CD4-positive, alpha-beta T cell (primary cell): ENCODE data around the gene BRD7. TPM values are rescaled to one million over a fixed set of nuclear protein-coding genes. Genes with fewer than 3 reads are reported as not detected.

Experiments
- ATAC-seq: fragments of 200-7000 bp; cut with Tn5 transposase; one replicate; pipeline ENCODE4 v1.10.0; 2022; ENCODE audit warnings: mild to moderate bottlenecking; ENCODE audit not compliant: poor library complexity
- CTCF ChIA-PET: fragments of 350-600 bp; sonication (Branson Sonifier 250); formaldehyde crosslinking; loops from one replicate; lab custom pipeline; 2021; ENCODE audit warnings: antibody characterized with exemption, inconsistent platforms; lab: Charles Lee
- POLR2A ChIA-PET: fragments of 350-600 bp; sonication (Branson Sonifier 250); formaldehyde crosslinking; loops from one replicate; lab custom pipeline; 2021; ENCODE audit warnings: antibody characterized with exemption, inconsistent platforms; lab: Charles Lee
- DNase-seq, 14 experiments: peaks; one replicate each; pipeline ENCODE4 v3.0.0-alpha.2; 2013 to 2020; ENCODE audit warnings: mixed read lengths in 2 of 14
- H3K27ac ChIP-seq, 2 donors: one replicate each; pipeline versions ENCODE4 v1.5.1 to v1.7.0; 2013; ENCODE audit warnings: low read length in 2 of 2, low read depth in 1 of 2, mild to moderate bottlenecking in 1 of 2
- H3K27me3 ChIP-seq, 2 experiments: 1 replicate in 1 of 2; 2 replicates in 1 of 2; pipeline versions ENCODE4 v1.6.1 to v1.7.0; 2013; ENCODE audit warnings: low read length in 2 of 2, control low read depth in 1 of 2, mild to moderate bottlenecking in 1 of 2, moderate library complexity in 1 of 2; ENCODE audit not compliant: insufficient read depth in 2 of 2, control insufficient read depth in 1 of 2
- H3K36me3 ChIP-seq: one replicate; pipeline ENCODE4 v1.6.1; 2013; ENCODE audit warnings: low read length, control low read depth; ENCODE audit not compliant: insufficient read depth
- H3K4me1 ChIP-seq: one replicate; pipeline ENCODE4 v1.6.1; 2013; ENCODE audit warnings: low read length, control low read depth; ENCODE audit not compliant: insufficient read depth
- H3K4me3 ChIP-seq: one replicate; pipeline ENCODE4 v1.5.1; 2013; ENCODE audit warnings: mild to moderate bottlenecking, low read length, moderate library complexity
- H3K9me3 ChIP-seq, 2 experiments: 1 replicate in 1 of 2; 2 replicates in 1 of 2; pipeline versions ENCODE4 v1.6.1 to v1.7.0; 2013; ENCODE audit warnings: low read length in 2 of 2, mild to moderate bottlenecking in 2 of 2, control low read depth in 1 of 2, moderate library complexity in 1 of 2; ENCODE audit not compliant: control insufficient read depth in 1 of 2, insufficient read depth in 1 of 2
- H3K27ac Mint-ChIP-seq: one replicate; pipeline ENCODE4 v1.8.0; 2020; ENCODE audit warnings: mixed read lengths
- H3K27me3 Mint-ChIP-seq: one replicate; pipeline ENCODE4 v1.8.0; 2021; ENCODE audit warnings: mixed read lengths
- H3K36me3 Mint-ChIP-seq: one replicate; pipeline ENCODE4 v1.8.0; 2021; ENCODE audit warnings: low read depth, mixed read lengths
- H3K4me1 Mint-ChIP-seq: one replicate; pipeline ENCODE4 v1.8.0; 2021; ENCODE audit warnings: low read depth, mixed read lengths
- H3K4me3 Mint-ChIP-seq: one replicate; pipeline ENCODE4 v1.8.0; 2020; ENCODE audit warnings: mild to moderate bottlenecking, mixed read lengths
- H3K9me3 Mint-ChIP-seq: one replicate; pipeline ENCODE4 v1.8.0; 2020; ENCODE audit warnings: mixed read lengths
- CTCF ChIP-seq: fragments of 200-600 bp; IDR thresholded peaks from one replicate; pipeline ENCODE4 v1.8.0; 2022; ENCODE audit warnings: antibody characterized with exemption, mild to moderate bottlenecking
- intact Hi-C, 2 experiments: fragments of 100-400 bp; cut with DNase I in 1 of 2; cut with micrococcal nuclease in 1 of 2; formaldehyde crosslinking; loops; one replicate each; pipeline versions ENCODE4 v1.15.1 to v1.9.0; 2023 to 2025; cut with DNase I, micrococcal nuclease
- total RNA-seq, 174 experiments: library from RNA in 2 of 174; stranded (reverse) in 2 of 174; gene quantifications; one replicate each; pipeline ENCODE4 v1.2.3 and lab custom pipeline; 2021 to 2026

The BRD7 gene
- total RNA-seq, 2 experiments from 2014 or later, result 95.4 to 103 TPM

DNA sequence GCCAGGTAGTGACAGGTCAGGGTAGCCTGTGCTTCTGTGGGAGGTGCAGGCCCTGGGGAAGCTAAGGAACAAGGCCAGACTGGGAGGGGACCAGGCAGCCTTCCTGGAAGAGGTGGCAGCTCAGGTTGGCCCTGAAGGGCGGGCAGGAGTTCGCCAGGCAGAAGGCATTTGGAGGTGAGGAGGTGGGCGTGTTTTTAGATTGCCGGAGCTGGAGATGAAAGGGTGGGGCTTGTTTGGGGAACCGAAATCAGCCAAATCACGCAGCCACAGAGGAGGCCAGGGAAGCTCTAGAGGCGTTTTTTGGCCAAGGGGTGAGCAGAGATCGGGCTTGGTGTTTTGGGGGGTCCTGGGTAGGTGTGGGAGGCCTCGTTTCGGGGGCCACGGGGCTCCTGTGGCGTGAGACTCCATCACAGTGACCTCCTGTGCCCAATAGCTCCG lies 94.9 kb downstream of the BRD7 start:
- CTCF ChIA-PET, result interaction anchor here (0.9 to 3.2 kb wide), 5 partner anchors 8 to 532 kb away, joined by 3 to 16 read pairs (median 5); partner anchors contain the start of gene ADCY7
- H3K4me1 ChIP-seq, result peaks cover 97% of the 10 kb centered on the region
- Mint-ChIP-seq H3K27ac (peak overlapping the region; percentile 100), H3K36me3 (peaks cover 55% of the 10 kb centered on the region), H3K9me3 (no peaks in the 10 kb centered on the region), H3K4me3 (peak overlapping the region; percentile 95), H3K4me1 (peaks cover 99% of the 10 kb centered on the region), H3K27me3 (no peaks in the 10 kb centered on the region)
- no peaks in the 10 kb centered on the region for H3K9me3 ChIP-seq
- peak overlapping the region; percentile 91 to 93 for H3K27ac ChIP-seq
- intact Hi-C loops, result loop anchor here (1.0 to 10.0 kb wide), 2 partner anchors 8 to 119 kb away; partner anchors contain the start of genes ADCY7 (in 1 of the 2) and TENT4B (in 1 of the 2)
- H3K36me3 ChIP-seq, result peaks cover 29% of the 10 kb centered on the region
- ATAC-seq (peak; percentile 51), DNase-seq (peak in 12 of 14 experiments; percentile 23 to 72 (median 34))
- H3K4me3 ChIP-seq, result peak overlapping the region; percentile 73
- POLR2A ChIA-PET, result interaction anchor here (0.9 to 4.3 kb wide), 23 partner anchors 8 to 508 kb away, joined by 3 to 40 read pairs (median 5); partner anchors contain the start of genes ADCY7, CNEP1R1, HEATR3 and NKD1
- H3K27me3 ChIP-seq, result no peaks in the 10 kb centered on the region
- no peak for TF ChIP-seq CTCF

- Histone ChIP-seq H3K36me3 (peaks cover 25% of the 10 kb centered on the region), H3K27ac (peak overlapping the region; percentile 91 to 93), H3K4me1 (peaks cover 98% of the 10 kb centered on the region), H3K4me3 (peak overlapping the region; percentile 73), H3K27me3 (no peaks in the 10 kb centered on the region), H3K9me3 (no peaks in the 10 kb centered on the region)
- H3K36me3 Mint-ChIP-seq, result peaks cover 58% of the 10 kb centered on the region
- ATAC-seq, result no peak
- peak overlapping the region; percentile 100 for H3K27ac Mint-ChIP-seq
- intact Hi-C loops, result loop anchor here in 1 of 2 experiments (10.0 kb wide), 1 partner anchor 119 kb away; the partner anchor contains the start of gene TENT4B
- no peak for DNase-seq
- ChIA-PET CTCF (interaction anchor here (0.9 to 3.2 kb wide), 3 partner anchors 54 to 533 kb away, joined by 3 to 12 read pairs (median 5); no protein-coding TSS in a partner anchor), POLR2A (interaction anchor here (0.9 to 4.3 kb wide), 19 partner anchors 7 to 508 kb away, joined by 4 to 40 read pairs (median 7); partner anchors contain the start of genes ADCY7, CNEP1R1 and NKD1)
- H3K27me3 Mint-ChIP-seq, result no peaks in the 10 kb centered on the region
- peaks cover 98% of the 10 kb centered on the region for H3K4me1 Mint-ChIP-seq
- no peak for TF ChIP-seq CTCF
- H3K4me3 Mint-ChIP-seq, result peak overlapping the region; percentile 95
- H3K9me3 Mint-ChIP-seq, result no peaks in the 10 kb centered on the region
Observed at GRCh38 chr16:50273382-50273690, 95.5 kb downstream of the BRD7 start.

DNA sequence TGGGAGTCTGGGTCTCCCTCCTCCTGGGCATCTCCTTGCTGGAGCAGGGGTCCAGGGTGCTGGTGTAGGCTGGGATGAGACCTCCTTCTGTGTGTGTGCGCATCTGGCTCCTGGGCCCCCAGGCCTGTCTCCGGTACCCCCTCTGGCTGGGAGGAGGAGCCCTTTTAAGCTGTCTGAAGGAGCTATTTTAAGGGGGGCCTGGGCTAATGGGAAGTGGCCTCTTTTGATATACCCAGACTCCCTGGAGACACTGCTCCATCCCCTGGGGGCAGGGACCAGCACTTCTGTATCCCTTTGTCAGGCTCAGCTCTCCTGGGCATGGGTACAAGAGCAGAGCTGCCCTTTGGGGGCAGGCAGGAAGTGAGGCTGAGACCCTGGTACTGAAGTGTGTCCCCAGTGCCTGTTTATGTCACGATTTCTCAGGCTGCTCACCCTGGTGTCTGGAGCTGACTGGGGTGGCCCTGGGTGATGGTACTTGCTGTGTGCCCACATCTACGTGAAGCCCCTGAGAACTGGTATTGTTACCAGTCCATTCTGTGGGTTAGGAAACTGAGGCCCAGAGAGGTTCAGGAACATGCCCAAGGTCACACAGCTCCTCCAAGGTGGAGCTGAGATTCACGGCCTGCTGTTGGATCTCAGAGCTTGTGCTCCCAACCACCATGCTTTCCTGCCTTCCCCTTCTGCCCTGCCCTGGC lies 96.0 kb downstream of the BRD7 start:
- H3K4me3 Mint-ChIP-seq, result peak overlapping the region; percentile 95
- H3K27me3 Mint-ChIP-seq, result no peaks in the 10 kb centered on the region
- CTCF ChIA-PET, result interaction anchor here (1.2 to 3.2 kb wide), 4 partner anchors 54 to 392 kb away, joined by 3 to 12 read pairs (median 4); no protein-coding TSS in a partner anchor
- POLR2A ChIA-PET, result interaction anchor here (1.2 to 4.3 kb wide), 13 partner anchors 11 to 469 kb away, joined by 4 to 40 read pairs (median 10); partner anchors contain the start of gene CNEP1R1
- TF ChIP-seq CTCF, result no peak
- H3K27ac Mint-ChIP-seq, result peak overlapping the region; percentile 100
- Histone ChIP-seq H3K27me3 (no peaks in the 10 kb centered on the region), H3K9me3 (no peaks in the 10 kb centered on the region), H3K4me1 (peaks cover 98% of the 10 kb centered on the region), H3K27ac (peak overlapping the region; percentile 91 to 93), H3K4me3 (peak overlapping the region; percentile 73), H3K36me3 (peaks cover 25% of the 10 kb centered on the region)
- DNase-seq, result no peak
- intact Hi-C loops, result loop anchor here in 1 of 2 experiments (10.0 kb wide), 1 partner anchor 118 kb away; the partner anchor contains the start of gene TENT4B
- ATAC-seq, result no peak
- peaks cover 96% of the 10 kb centered on the region for H3K4me1 Mint-ChIP-seq
- H3K36me3 Mint-ChIP-seq, result peaks cover 56% of the 10 kb centered on the region
- no peaks in the 10 kb centered on the region for H3K9me3 Mint-ChIP-seq
